GM18507 (cell line): Measurements from ENCODE around the gene CRYBA2.
A peak's percentile ranks its signal among the peaks of the same experiment; 100 is the strongest.

Source experiments
- DNase-seq: peaks from one replicate; pipeline ENCODE4 v3.0.0; 2011; ENCODE audit warnings: low read depth; ENCODE audit not compliant: insufficient read length; ENCODE audit errors: extremely low spot score
- FAIRE-seq: peaks from 2 replicates; lab custom pipeline; 2011; peaks lifted over from hg19 to GRCh38; lab: Jason Lieb, UNC

The CRYBA2 gene

GRCh38 chr2:218961651-218962570, 31.3 kb downstream of the CRYBA2 start:
- no peak for DNase-seq
- FAIRE-seq: no peak

- DNase-seq (no peak), FAIRE-seq (no peak)
Measured at GRCh38 chr2:218961229-218961628, 32.0 kb downstream of the CRYBA2 start.

DNA sequence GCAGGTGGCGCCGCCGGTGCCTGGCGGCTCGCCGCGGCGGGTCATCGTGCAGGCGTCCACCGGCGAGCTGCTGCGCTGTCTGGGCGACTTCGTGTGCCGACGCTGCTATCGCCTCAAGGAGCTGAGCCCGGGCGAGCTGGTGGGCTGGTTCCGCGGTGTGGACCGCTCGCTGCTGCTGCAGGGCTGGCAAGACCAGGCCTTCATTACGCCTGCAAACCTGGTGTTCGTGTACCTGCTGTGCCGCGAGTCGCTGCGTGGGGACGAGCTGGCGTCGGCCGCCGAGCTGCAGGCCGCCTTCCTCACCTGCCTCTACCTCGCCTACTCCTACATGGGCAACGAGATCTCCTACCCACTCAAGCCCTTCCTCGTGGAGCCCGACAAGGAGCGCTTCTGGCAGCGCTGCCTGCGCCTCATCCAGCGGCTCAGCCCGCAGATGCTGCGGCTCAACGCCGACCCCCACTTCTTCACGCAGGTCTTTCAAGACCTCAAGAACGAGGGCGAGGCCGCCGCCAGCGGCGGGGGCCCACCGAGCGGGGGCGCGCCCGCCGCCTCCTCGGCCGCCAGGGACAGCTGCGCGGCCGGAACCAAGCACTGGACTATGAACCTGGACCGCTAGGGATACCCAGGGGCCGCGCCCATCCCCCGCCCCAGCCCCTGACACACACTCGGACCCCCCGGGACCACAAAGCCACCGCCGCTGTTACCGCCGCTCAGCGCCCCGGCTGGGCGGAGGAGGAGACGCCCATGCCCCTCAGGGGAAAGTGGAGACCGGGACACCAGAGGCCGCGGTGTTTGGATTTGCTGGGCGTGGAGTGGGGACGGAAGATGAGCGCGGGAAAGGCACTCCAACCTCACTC, 32.7 kb downstream of the CRYBA2 start:
- DNase-seq: no peak

DNA sequence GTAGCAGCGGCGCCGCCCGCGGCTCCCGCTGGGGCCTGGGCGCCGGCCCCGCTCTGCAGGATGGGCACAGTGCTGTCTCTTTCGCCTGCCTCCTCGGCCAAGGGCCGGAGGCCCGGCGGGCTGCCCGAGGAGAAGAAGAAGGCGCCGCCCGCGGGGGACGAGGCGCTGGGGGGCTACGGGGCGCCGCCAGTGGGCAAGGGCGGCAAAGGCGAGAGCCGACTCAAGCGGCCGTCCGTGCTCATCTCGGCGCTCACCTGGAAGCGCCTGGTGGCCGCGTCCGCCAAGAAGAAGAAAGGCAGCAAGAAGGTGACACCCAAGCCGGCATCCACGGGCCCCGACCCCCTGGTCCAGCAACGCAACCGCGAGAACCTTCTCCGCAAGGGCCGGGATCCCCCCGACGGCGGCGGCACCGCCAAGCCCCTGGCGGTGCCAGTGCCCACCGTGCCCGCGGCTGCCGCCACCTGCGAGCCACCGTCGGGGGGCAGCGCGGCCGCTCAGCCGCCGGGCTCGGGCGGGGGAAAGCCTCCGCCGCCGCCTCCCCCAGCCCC, 33.4 kb downstream of the CRYBA2 start:
- FAIRE-seq: no peak
- DNase-seq: no peak

More for the DNA sequence above, 32.7 kb downstream of the CRYBA2 start:
- FAIRE-seq: no peak

GRCh38 chr2:218959141-218959731, 34.0 kb downstream of the CRYBA2 start, which contains the start of gene CDK5R2:
Gene CDK5R2 (plus strand): TSS chr2:218959666. CDS start chr2:218959821, 155 bp downstream.
- DNase-seq (peak; percentile 96), FAIRE-seq (peak; percentile 93)

- no peak for DNase-seq
- no peak for FAIRE-seq
Measured at GRCh38 chr2:218958276-218958675, 34.9 kb downstream of the CRYBA2 start.

DNA sequence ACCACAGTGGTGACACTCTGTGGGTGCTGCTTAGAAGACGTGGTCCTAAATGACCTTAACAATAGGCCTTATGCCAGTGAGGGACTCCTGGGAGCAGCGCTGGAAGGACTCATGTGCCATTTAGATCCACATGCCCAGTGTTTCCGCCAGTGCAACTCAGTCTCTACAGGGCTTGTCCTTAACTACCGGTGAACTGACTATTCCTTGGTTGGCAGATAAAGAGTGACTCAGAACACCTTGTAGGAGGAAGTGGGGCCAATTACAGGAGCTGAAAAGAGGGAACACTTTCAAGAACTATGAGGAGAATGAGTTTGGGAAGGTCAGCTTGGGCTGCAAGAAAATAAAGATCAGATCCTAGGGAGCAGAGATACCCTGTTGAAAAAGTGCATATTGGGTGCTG, 35.6 kb downstream of the CRYBA2 start:
- no peak for DNase-seq
- no peak for FAIRE-seq

DNA sequence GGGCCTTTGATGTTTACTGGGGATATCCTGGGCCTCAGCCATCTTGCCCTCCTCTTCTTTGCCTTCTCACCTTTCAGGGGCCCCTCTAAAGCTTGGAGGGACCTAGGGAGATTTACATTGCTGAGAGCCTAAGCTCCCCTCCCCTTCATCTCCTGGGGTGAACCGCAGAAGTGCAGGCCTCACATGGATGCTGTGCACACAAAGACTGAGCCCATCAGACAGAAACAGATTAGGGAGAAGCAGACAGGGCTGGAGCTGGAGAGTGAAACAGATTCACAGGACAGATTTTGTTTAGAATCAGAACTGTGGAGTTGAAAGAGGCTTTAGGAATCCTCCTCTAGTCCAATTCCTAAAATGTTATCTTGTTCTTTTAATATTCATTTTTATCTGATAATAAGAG, 37.2 kb downstream of the CRYBA2 start:
- no peak for DNase-seq
- no peak for FAIRE-seq

DNA sequence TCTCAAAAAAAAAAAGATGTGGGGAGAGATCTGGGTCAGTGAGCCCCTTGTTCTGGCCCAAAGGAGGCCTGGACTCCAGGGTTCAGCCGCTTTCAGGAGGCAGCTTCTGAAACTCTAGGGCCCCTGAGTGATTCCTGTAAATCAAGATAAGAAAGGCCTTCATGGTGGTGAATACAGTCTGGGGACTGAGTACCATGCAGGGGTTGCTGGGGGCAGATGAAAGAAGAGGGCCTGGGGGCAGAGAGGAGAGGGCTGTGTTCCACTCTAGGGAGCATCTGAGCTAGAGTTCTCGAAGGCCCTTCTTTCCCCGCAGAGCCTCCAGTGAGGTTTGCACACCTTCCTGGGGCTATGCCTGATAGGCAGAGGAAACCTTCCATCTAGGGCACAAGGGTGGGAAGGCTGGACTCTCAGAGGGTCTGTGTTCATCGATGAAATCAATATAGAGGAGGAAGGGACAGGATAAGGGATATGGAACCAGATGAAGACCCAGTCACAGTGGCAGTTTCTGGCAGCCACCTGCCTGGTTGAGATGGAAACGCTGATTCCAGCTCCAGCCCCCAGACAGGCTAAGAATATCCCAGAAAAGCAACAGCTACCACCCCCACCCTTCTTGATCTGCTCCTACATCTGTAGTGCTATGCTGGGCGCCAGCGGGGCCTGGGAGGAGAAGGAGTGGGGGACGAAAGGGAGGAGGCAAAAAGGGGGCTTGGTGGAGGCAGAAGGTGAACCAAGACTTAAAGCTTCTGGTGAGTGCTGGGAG, 38.5 kb downstream of the CRYBA2 start:
- FAIRE-seq (no peak), DNase-seq (no peak)

GRCh38 chr2:218953366-218953954, 39.8 kb downstream of the CRYBA2 start:
- DNase-seq: no peak
- FAIRE-seq: no peak

GRCh38 chr2:218952160-218952559, 41.1 kb downstream of the CRYBA2 start:
- FAIRE-seq: no peak
- no peak for DNase-seq

DNA sequence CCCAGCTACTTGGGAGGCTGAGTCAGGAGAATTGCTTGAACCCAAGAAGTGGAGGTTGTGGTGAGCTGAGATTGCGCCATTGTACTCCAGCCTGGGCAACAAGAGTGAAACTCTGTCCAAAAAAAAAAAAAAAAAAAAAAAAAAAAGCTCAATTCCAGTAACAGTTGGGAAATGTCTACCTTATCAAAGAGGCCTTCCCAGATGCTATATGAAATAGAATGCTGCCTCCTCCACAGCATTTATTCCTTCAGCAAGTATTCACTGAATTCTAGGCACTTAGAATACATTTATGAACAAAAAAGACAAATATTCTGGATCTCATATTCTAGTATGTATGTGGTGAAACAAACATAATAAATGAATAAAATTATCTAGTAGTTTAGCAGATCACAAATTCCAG, 46.6 kb downstream of the CRYBA2 start:
- no peak for DNase-seq
- FAIRE-seq: no peak

GRCh38 chr2:218944759-218945404, 48.3 kb downstream of the CRYBA2 start:
- FAIRE-seq: no peak
- DNase-seq: no peak
